ENCODE results near the gene IL7R. TPM values are rescaled to one million over a fixed set of nuclear protein-coding genes. Genes with fewer than 3 reads are reported as not detected.

The IL7R gene
- total RNA-seq, 2 donors from 2014 or later: 3.0 to 12.0 TPM

Other genes starting within 250 kb of the IL7R start
- 1 to 10 TPM; 3.0 to 5.0 TPM for gene SPEF2, start 239.0 kb upstream of the IL7R start, total RNA-seq
- gene CAPSL, start 81.7 kb downstream of the IL7R start, total RNA-seq: not detected
- gene UGT3A1, start 134.5 kb downstream of the IL7R start, total RNA-seq: not detected
- gene UGT3A2, start 210.0 kb downstream of the IL7R start, total RNA-seq: not detected